Activated CD8-positive, alpha-beta memory T cell treated with anti-CD3 and anti-CD28 coated beads, Interleukin-2, amount 10 ng/mL, durations not matched to agents 7 days and 5 days (primary cell): Measurements from ENCODE around the gene PFDN4. TPM values are rescaled to one million over a fixed set of nuclear protein-coding genes. Genes with fewer than 3 reads are reported as not detected.
"Not testable (repeated sequence)": the region's sequence is repeated elsewhere in the genome, so short reads cannot be mapped to it uniquely, and the experiment has no call there.

ENCODE experiments used
- ATAC-seq: fragments of 150-1000 bp; cut with Tn5 transposase; one replicate; pipeline ENCODE4 v1.10.0; 2021; ENCODE audit warnings: moderate library complexity
- CTCF ChIA-PET: fragments of 350-600 bp; sonication (Branson Sonifier 250); formaldehyde crosslinking; loops from one replicate; lab custom pipeline; 2021; ENCODE audit warnings: antibody characterized with exemption; lab: Charles Lee
- DNase-seq: peaks from one replicate; pipeline ENCODE4 v3.0.0-alpha.2; 2020
- H3K27ac Mint-ChIP-seq: one replicate; pipeline ENCODE4 v1.8.0; 2021; ENCODE audit warnings: mild to moderate bottlenecking, mixed read lengths
- H3K27me3 Mint-ChIP-seq: one replicate; pipeline ENCODE4 v1.8.0; 2021; ENCODE audit warnings: mixed read lengths
- H3K36me3 Mint-ChIP-seq: one replicate; pipeline ENCODE4 v1.8.0; 2021; ENCODE audit warnings: mild to moderate bottlenecking, mixed read lengths
- H3K4me1 Mint-ChIP-seq: one replicate; pipeline ENCODE4 v1.8.0; 2021; ENCODE audit warnings: mixed read lengths
- H3K4me3 Mint-ChIP-seq: one replicate; pipeline ENCODE4 v1.8.0; 2021; ENCODE audit warnings: mild to moderate bottlenecking, moderate library complexity, mixed read lengths
- H3K9me3 Mint-ChIP-seq: one replicate; pipeline ENCODE4 v1.8.0; 2022; ENCODE audit warnings: low read depth, mixed read lengths
- total RNA-seq, 2 experiments: library from RNA; stranded (reverse); gene quantifications; one replicate each; pipeline ENCODE4 v1.2.3, GENCODE V29; 2021

The PFDN4 gene
- total RNA-seq, 2 experiments from 2014 or later = 20.7 to 25.5 TPM

DNA sequence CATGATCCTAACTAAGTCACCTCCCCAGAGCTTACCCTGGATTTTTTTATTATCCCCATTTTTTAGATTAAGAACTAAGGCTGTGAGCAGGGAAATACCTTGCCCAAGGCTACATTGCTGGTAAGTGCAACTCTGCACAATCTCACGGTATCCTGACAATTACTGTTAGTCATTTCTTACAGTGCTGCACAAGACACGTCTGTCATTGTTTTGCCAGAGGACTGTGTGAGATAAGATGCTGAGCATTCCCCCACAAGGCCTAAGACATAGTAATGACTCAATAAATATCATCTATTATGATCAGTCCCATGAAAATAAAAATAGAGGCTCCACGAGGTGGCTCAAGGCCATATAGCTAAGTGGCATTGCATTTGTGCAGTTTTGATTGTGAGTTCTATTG lies 21.0 kb downstream of the PFDN4 start:
- CTCF ChIA-PET = no interaction called here

DNA sequence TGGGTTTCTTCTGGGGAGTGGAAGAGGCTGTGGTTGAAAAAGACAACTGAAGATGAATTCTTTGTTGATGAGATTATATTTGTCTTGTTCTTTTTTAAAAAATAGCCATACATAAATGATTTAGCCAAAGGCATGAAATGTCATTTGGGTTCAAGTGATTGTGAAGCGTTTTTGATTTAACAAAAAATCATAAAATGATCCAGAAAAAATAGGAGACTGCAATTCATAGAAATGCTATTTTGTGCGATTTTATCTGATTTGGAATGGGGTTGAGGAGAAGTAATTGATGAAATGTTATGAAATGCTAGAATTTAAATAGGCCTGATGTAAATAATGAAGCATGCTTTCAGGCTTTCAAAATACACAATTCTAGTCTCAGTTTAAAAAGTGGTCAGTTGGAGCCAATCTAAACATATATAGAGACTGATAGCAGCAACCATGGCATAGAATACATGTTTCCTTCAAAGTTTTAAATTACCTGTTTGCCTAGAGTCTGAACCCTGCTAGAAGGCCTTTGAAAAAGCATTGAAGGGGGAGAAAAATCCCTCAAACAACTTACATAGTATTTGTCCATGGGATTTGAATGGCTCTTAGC lies 21.8 kb downstream of the PFDN4 start:
- Mint-ChIP-seq H3K36me3 (no peaks in the 10 kb centered on the region), H3K27ac (no peak overlapping the region), H3K9me3 (peaks cover 5% of the 10 kb centered on the region), H3K4me3 (no peak overlapping the region), H3K4me1 (no peaks in the 10 kb centered on the region), H3K27me3 (no peaks in the 10 kb centered on the region)
- CTCF ChIA-PET = no interaction called here
- no peak for ATAC-seq
- no peak for DNase-seq

More for the DNA sequence above, 21.0 kb downstream of the PFDN4 start:
- H3K36me3 Mint-ChIP-seq = no peaks in the 10 kb centered on the region
- H3K27me3 Mint-ChIP-seq = no peaks in the 10 kb centered on the region
- ATAC-seq (no peak), DNase-seq (no peak)
- H3K4me3 Mint-ChIP-seq = no peak overlapping the region
- peaks cover 5% of the 10 kb centered on the region for H3K9me3 Mint-ChIP-seq
- H3K27ac Mint-ChIP-seq = no peak overlapping the region
- H3K4me1 Mint-ChIP-seq = no peaks in the 10 kb centered on the region

GRCh38 chr20:54231036-54231435 lies 23.1 kb downstream of the PFDN4 start:
- DNase-seq (no peak), ATAC-seq (no peak)
- Mint-ChIP-seq H3K9me3 (peaks cover 5% of the 10 kb centered on the region), H3K4me3 (no peak overlapping the region), H3K27ac (no peak overlapping the region), H3K27me3 (peaks cover 3% of the 10 kb centered on the region), H3K36me3 (no peaks in the 10 kb centered on the region), H3K4me1 (no peaks in the 10 kb centered on the region)
- CTCF ChIA-PET = no interaction called here

GRCh38 chr20:54234991-54235390 lies 27.1 kb downstream of the PFDN4 start:
- Mint-ChIP-seq H3K36me3 (no peaks in the 10 kb centered on the region), H3K27ac (no peak overlapping the region), H3K27me3 (peaks cover 23% of the 10 kb centered on the region), H3K4me3 (no peak overlapping the region), H3K4me1 (no peaks in the 10 kb centered on the region), H3K9me3 (peaks cover 2% of the 10 kb centered on the region)
- CTCF ChIA-PET = no interaction called here
- ATAC-seq (no peak), DNase-seq (no peak)

GRCh38 chr20:54237116-54237943 lies 29.4 kb downstream of the PFDN4 start:
- H3K9me3 Mint-ChIP-seq = no peaks in the 10 kb centered on the region
- no peak for DNase-seq
- H3K27ac Mint-ChIP-seq = no peak overlapping the region
- H3K4me3 Mint-ChIP-seq = no peak overlapping the region
- no peaks in the 10 kb centered on the region for H3K36me3 Mint-ChIP-seq
- no peak for ATAC-seq
- no peaks in the 10 kb centered on the region for H3K4me1 Mint-ChIP-seq
- CTCF ChIA-PET = no interaction called here
- H3K27me3 Mint-ChIP-seq = peaks cover 28% of the 10 kb centered on the region

DNA sequence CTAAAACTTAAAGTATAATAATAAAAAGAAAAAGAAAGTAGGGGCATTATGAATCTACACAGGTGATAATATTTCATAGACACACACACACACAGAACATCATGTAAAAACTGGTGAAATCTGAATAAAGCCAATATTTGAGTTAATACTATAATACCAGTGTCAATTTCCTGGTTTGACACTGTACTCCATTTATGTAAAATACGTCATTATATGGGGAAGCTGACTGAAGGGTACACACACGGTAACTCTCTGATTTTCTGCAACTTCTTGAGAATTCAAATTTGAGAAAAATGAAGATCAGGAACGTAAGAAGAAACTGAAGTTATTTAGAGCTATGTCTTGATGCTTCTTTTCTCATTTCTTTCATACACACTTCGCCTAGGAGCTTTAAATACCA lies 36.2 kb downstream of the PFDN4 start:
- no peaks in the 10 kb centered on the region for H3K4me1 Mint-ChIP-seq
- ATAC-seq = no peak

GRCh38 chr20:54248705-54249104 lies 40.8 kb downstream of the PFDN4 start:
- DNase-seq, H3K27me3 Mint-ChIP-seq, H3K9me3 Mint-ChIP-seq, H3K27ac Mint-ChIP-seq, H3K4me3 Mint-ChIP-seq, ATAC-seq, H3K4me1 Mint-ChIP-seq, CTCF ChIA-PET, H3K36me3 Mint-ChIP-seq: not testable (repeated sequence)

More for the DNA sequence above, 36.2 kb downstream of the PFDN4 start:
- no peaks in the 10 kb centered on the region for H3K9me3 Mint-ChIP-seq
- H3K4me3 Mint-ChIP-seq = no peak overlapping the region
- peaks cover 8% of the 10 kb centered on the region for H3K27me3 Mint-ChIP-seq
- no peak for DNase-seq
- H3K36me3 Mint-ChIP-seq = no peaks in the 10 kb centered on the region
- CTCF ChIA-PET = no interaction called here
- no peak overlapping the region for H3K27ac Mint-ChIP-seq

- Mint-ChIP-seq H3K27ac (no peak overlapping the region), H3K9me3 (peaks cover 3% of the 10 kb centered on the region), H3K4me3 (no peak overlapping the region), H3K27me3 (no peaks in the 10 kb centered on the region), H3K4me1 (no peaks in the 10 kb centered on the region), H3K36me3 (peaks cover 2% of the 10 kb centered on the region)
- no peak for DNase-seq
- CTCF ChIA-PET = no interaction called here
- ATAC-seq = no peak
Measured at GRCh38 chr20:54250691-54251090, 42.8 kb downstream of the PFDN4 start.

DNA sequence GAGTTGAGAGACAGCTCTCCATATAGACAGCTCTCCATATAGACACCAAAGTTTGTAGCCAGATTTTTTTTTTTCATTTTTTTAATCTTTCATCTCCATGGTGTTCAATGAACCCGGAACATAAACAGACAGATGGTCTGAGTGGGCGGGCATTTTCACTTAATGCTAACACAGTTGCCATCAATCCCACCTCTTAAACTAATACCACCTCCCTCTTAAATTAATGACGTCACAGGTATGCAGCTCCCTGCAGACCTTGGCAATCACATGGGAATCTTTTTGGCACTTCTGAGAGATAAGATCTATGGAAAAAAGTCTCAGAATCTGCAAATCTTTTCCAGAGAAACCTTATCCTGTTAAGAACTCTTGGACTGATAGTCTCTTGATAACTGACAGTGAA lies 43.2 kb downstream of the PFDN4 start:
- CTCF ChIA-PET = no interaction called here
- Mint-ChIP-seq H3K27me3 (no peaks in the 10 kb centered on the region), H3K36me3 (peaks cover 2% of the 10 kb centered on the region), H3K27ac (no peak overlapping the region), H3K4me3 (no peak overlapping the region), H3K4me1 (no peaks in the 10 kb centered on the region), H3K9me3 (peaks cover 3% of the 10 kb centered on the region)
- no peak for DNase-seq
- no peak for ATAC-seq

DNA sequence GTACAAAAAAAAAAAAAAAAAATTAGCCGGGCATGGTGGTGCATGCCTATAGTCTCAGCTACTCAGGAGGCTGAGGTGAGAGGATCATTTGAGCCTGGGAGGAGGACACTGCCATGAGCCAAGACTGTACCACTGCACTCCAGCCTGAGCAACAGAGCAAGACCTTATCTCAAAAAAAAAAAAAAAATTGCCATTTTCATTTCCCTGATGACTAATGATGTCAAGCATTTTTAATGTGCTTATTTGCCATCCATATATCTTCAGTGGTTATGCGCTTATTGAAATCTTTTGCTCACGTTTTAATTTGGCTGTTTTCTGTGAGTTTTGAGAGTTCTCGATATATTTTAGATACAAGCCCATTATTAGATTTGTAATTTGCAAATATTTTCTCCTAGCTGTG lies 46.7 kb downstream of the PFDN4 start:
- Mint-ChIP-seq H3K27ac (no peak overlapping the region), H3K4me1 (no peaks in the 10 kb centered on the region), H3K36me3 (no peaks in the 10 kb centered on the region), H3K4me3 (no peak overlapping the region), H3K9me3 (no peaks in the 10 kb centered on the region), H3K27me3 (peaks cover 4% of the 10 kb centered on the region)
- DNase-seq = no peak
- no peak for ATAC-seq
- CTCF ChIA-PET = no interaction called here

DNA sequence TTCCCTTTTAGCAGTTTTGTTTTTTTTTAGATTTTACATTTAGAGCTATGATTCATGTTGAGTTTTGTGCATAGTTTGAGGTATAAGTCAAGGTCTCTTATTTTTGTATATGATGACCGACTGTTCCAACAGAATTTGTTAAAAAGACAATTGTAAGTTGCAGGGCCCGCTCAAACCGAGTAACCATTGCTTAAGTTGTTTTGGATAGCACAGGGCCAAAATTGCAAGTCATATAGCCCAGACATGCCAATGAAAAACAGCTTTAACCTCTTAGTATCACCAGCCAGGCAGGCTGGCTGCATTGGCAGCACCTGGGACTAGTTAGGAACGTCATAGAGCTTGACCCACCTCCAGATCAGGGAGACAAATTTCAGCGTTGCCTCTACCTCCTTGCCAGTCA lies 47.3 kb downstream of the PFDN4 start:
- no peaks in the 10 kb centered on the region for H3K36me3 Mint-ChIP-seq
- no peak overlapping the region for H3K4me3 Mint-ChIP-seq
- ATAC-seq (no peak), DNase-seq (no peak)
- peaks cover 4% of the 10 kb centered on the region for H3K27me3 Mint-ChIP-seq
- no peak overlapping the region for H3K27ac Mint-ChIP-seq
- H3K9me3 Mint-ChIP-seq = no peaks in the 10 kb centered on the region
- H3K4me1 Mint-ChIP-seq = no peaks in the 10 kb centered on the region
- CTCF ChIA-PET = no interaction called here

DNA sequence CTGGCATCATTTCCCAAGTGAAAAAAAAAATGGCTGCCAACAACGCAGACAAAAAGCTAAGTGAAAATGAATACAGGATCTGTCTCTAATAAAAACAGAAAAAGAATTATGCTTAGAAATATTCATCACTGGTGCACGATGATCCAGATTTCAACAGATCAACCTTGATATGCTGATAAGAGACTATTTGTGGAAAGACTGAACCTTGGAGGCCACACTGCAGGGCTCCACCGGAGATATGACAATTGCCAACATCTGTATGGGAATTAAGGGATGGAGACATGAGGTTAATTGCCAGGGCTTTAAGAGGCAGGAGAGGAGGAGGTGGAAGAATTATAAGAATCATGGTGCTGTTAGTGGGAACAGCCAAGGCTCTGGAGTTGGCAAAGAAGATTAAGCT lies 48.3 kb downstream of the PFDN4 start:
- Mint-ChIP-seq H3K4me1 (no peaks in the 10 kb centered on the region), H3K27me3 (peaks cover 4% of the 10 kb centered on the region), H3K27ac (no peak overlapping the region), H3K4me3 (no peak overlapping the region), H3K9me3 (no peaks in the 10 kb centered on the region), H3K36me3 (no peaks in the 10 kb centered on the region)
- no peak for DNase-seq
- CTCF ChIA-PET = no interaction called here
- ATAC-seq = no peak

DNA sequence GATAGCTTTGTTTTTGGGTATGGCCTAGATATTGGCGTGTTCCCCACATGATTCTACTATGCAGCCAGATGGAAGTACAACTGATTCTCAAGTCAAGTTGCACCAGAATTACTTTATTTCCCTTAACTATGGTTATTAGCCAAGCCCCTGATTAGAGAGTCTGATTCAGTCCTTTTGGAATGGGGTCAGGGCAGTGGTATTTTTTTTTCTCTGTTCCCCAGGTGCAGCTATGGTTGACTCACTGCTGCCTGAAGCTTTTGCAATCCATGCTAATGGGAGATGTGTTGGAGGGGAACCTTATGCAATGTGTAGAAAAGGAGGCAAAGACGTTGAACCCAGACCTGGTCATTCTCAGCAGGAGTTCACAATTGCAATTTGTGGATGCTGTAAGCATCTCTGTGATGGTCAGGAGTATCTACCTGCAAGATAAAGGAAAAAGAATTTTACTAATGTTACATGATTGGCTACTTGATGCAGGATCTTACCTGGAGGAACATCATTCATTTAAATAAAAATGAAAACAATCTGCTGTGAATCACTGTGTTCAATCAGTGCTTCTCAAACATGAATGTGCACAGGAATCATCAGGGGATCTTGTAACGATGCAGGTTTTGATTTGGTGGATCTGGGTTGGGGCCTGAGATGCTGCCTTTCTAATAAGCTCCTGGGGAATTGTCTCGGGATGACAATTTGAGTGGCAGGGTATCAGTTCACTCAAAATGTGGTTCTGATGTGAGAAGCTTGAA lies 49.4 kb downstream of the PFDN4 start:
- Mint-ChIP-seq H3K27me3 (peaks cover 4% of the 10 kb centered on the region), H3K27ac (no peak overlapping the region), H3K9me3 (no peaks in the 10 kb centered on the region), H3K4me1 (no peaks in the 10 kb centered on the region), H3K4me3 (no peak overlapping the region), H3K36me3 (no peaks in the 10 kb centered on the region)
- CTCF ChIA-PET = no interaction called here
- DNase-seq (no peak), ATAC-seq (no peak)

GRCh38 chr20:54260116-54260515 lies 52.2 kb downstream of the PFDN4 start:
- Mint-ChIP-seq H3K4me3 (no peak overlapping the region), H3K4me1 (no peaks in the 10 kb centered on the region), H3K27me3 (peaks cover 4% of the 10 kb centered on the region), H3K36me3 (no peaks in the 10 kb centered on the region), H3K27ac (no peak overlapping the region), H3K9me3 (no peaks in the 10 kb centered on the region)
- ATAC-seq (no peak), DNase-seq (no peak)
- CTCF ChIA-PET = no interaction called here
